HT-29 (cell line): ENCODE data around the gene SIDT1. TPM values are rescaled to one million over a fixed set of nuclear protein-coding genes. Genes with fewer than 3 reads are reported as not detected.
"Not testable (repeated sequence)": the region's sequence is repeated elsewhere in the genome, so short reads cannot be mapped to it uniquely, and the experiment has no call there.

ENCODE experiments used
- DNase-seq: peaks from one replicate; pipeline ENCODE4 v3.0.0-alpha.2; 2015; ENCODE audit warnings: low spot score
- total RNA-seq: library from RNA; depleted of rRNA; stranded (reverse); fragments of >200 nt; shearing (Covaris generic); gene quantifications from 2 replicates; pipeline ENCODE4 v1.2.3, GENCODE V29; 2014

Gene SIDT1
- total RNA-seq, 1 experiment from 2014 or later = 4.8 TPM

DNA sequence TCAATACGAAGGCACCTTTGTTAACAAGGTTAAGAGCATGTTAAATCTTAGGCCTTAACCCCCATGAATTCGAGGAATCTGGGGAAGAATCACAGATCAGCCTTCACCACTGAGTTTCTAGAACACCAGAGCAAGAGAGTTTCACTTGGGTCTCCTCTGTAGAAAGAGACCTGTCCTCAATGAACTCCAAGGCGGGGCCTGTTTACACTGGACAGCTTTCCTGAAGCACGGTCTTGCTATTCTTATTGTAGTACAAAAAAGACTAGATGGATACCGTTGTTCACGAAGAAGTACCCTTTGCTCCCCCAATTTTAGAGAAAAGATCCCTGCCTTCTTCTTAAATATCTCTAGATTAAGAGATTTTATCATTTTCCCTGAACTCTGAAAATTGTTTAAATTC, 99.2 kb downstream of the SIDT1 start:
- DNase-seq = no peak

DNA sequence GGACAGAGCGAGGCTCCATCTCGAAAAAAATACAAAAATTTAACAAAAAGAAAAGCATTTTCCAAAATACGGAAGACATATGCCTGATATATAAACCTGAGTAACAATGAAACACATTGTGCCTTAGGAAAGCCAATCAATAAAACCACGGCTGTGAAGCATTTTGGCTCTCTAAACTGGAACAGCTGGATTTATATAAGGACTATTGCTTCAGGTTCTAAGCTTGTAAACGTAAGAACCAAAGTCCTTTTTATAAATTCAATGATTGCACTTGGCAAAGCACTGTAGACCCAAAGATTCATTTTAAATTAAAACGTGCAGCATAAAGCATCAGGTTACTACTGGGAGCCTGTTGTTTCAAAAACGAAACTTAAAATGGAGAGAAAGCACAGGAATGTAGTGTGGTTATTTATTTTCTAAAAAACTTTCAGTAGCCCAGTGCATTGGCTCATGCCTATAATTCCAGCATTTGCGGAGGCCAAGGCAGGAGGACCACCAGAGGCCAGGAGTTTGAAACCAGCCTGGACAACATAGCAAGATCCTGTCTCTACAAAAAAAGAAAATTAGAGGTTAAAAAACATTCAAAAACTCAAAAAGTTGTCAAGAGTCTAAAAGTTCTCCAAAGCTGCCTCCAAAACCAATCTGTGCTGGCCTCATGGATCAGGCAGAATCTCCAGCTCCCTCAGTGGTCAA, 102.6 kb downstream of the SIDT1 start:
- no peak for DNase-seq

DNA sequence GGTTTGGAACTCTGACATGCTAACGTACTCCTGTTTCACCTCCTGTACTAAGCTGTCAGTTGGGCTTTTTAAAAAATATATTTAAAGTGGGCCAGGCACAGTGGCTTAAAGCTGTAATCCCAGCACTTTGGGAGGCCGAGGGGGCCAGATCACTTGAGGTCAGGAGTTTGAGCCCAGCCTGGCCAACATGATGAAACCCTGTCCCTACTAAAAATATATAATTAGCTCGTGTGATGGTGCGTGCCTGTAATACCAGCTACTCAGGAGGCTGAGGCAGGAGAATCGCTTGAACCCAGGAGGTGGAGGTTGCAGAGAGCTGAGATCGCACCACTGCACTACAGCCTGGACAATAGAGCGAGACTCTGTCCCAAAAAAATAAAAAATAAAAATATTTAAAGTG, 103.7 kb downstream of the SIDT1 start:
- not testable (repeated sequence) for DNase-seq

DNA sequence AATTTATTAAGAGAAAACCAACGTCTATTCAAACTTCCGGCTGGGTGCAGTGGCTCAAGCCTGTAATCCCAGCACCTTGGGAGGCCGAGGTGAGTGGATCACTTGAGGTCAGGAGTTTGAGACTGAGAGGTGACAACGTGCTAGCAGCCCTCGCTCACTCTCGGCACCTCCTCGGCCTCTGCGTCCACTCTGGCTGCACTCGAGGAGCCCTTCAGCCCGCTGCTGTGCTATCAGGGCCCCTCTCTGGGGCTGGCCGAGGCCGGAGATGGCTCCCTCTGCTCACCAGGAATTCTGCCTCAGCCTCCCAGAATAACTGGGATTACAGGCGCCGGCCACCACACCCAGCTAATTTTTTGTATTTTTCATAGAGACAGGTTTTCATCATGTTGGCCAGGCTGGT, 105.4 kb downstream of the SIDT1 start:
- DNase-seq = no peak

DNA sequence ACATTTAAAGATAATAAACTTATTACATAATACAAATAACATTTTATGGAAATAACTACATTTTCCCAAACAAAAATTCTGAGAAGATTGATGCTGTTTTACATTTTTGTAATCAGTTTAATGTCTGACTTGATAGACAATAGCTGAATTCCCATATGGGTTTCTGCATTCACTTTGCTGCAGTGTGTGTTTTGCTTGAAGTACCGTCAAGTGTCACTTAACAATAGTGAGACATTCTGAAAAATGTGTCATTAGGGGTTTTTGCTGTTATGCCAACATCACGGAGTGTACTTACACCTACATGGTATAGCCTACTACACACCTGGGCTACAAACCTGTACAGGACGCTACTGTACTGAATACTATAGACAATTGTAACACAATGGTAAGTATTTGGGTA, 106.6 kb downstream of the SIDT1 start:
- DNase-seq = no peak

DNA sequence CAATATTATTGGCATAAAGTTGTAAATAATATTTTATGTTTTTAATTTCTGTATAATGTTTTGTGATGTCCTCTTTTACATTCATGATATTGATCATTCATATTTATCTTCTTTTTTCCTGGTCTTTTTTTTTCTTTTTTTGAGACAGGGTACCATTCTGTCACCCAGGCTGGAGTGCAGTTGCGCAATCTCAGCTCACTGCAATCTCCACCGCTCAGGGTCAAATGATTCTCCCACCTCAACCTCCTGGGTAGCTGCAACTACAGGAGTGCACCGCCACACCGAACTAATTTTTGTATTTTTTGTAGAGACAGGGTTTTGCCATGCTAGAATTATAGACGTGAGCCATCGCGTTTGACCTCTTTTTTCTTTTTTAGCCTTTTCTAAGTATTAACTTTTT, 111.2 kb downstream of the SIDT1 start:
- DNase-seq = no peak

DNA sequence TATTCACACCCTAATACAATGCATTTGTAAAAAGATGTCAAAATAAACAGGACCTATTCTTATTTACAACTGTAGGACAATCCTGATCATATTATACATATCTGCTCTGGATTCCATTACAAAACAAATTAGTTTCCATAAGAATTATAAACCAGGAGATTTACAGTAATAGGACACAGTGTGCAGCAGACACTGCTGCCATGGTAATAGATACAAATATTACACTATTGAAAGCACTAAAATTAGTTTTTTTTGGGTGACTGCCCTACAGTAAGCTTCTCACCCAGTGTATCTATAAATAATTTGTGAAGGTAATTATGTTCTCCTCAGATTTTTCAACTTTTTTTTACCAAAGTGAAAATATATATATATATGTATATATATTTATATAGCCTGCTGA, 116.2 kb downstream of the SIDT1 start:
- DNase-seq = no peak

DNA sequence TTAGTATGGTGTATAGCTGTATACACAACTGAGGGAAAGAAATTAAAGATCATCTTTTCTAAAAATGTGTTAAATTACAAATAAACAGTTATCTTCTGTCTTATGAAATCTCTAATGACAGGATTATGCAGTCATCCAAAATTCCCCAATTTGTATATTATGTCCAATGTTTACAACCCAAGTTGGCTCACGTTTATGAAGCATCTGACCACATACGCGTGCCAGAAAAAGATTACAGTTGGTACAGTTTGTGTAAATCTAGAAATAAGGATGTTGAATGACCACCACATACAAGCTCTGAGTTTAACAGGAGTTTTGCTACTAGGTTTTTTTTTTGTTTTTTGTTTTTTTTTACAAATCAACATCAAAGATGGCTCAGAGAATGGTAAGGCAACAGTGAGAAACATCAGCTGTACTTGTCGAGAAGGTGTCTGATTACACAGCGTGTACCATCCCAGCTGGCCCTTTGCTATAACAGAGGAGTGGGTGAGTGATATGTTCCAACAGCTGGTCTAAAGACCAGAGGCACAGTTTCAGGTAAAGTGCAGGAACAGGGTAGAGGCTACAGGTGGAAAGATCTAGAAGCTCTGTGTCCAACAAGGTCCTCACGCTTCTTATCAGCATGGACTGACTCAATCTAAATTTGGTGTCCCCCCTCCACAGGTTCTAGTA, 117.0 kb downstream of the SIDT1 start:
- DNase-seq = no peak

DNA sequence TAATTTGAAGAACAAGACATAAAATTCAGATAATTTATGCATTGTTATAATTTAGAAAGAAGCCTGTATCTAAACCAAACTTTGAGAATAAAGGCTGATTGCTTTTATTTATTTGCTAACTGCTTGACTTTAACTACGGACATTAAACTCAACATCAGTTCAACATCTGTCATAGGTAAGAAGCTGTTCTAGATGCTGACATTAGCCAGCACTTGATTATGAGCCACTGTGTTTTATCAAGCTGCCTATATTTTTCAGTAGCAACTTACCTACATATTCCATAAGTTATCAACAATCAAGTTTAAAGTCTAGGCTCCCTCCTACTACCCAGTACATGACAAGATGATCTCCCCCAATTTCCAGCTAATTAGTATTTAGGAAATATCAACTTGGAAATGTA, 122.0 kb downstream of the SIDT1 start:
- no peak for DNase-seq

DNA sequence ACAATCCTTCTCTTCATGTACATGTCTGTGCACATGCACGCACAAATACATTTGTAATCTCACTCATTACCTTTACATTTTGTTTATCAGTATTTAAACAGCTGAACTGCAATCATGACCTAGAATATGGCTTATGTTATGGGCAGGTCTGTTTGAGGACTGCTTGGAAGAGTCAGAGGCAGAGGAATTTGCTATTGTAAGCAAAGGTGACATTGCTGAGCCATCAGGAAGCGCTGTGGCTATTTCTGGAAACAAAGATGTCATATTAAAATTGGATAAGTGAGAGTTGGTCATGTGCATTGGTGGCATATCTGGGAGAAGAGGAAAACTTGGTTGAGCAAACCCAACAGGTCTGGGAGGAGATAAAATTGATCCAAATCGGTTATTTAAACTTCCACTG, 122.5 kb downstream of the SIDT1 start:
- no peak for DNase-seq

DNA sequence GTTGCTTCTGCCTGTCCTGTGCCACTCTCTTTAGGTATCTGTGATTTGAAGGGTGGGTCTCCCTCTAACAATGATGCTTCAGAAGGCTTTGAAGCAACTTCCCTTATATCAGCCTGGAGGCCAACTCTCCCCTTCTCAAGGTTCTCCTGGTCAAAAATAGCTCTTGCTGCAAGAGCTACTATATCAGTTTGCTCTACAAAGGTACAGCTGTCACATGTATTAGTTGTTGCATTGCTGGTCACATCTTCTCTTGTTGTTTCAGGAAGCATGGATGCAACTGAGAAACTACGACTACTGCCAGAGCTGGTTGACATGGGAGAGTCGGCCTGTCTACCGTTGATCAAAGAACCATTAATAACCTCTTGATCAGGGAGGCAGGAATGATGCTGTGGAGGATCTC, 125.8 kb downstream of the SIDT1 start:
- no peak for DNase-seq

DNA sequence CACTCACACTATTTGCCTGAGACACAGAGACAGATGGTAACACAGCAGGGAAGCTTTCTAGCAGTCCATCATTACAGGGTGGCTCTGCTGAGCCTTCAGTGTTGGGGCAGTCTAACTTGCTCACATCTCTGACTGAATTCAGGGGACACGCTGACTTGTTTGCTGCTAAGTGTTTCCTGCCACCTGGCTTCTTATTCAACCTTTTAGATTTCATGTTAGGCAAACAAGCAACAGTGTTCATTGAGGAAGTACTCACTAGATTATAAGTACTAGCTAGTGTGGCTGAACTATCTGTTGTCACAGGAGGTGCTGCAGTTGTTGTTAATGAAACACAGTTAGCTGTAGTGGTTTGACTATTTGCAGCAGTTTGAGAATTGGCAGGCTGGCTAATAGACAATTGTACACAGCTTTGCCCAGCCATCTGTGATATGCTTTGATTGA, 126.8 kb downstream of the SIDT1 start:
- no peak for DNase-seq

DNA sequence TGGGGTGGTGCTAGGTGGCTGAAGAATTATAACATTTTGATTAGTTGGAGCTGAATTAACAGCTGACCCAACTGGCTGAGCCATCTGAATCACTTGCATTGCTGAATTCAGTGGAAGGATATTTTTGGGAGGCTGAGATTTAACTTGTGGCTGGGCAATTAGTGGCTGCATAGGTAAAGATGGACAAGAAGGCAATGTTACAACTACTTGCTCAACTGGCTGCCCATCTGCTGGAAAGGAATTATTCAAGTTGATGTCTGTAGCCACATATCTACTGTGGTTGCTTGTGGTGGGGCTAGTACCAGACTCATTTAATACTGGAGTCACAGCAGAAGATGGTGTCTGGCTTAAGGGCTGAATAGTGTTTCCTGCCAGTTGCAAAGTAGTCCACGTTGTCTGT, 127.6 kb downstream of the SIDT1 start:
- no peak for DNase-seq

DNA sequence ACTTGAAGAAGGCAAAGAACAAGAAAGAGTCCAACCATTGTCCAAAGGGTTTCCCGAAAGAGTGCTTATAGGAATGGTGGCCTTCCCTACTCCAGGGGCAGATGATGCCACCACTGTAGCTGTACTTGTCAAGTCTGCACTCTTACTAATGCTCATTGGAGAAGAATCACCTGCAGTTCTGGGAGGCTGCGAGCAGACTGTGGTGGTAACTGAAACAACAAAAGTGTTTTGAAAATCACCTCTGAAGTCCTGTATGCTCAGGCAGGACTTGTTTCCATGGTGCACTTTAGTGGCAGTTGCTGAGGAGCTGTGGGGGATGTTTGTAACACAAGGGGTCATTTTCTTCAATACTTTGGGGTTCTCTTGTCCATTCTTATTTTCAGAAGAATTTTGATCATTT, 128.1 kb downstream of the SIDT1 start:
- DNase-seq = no peak

DNA sequence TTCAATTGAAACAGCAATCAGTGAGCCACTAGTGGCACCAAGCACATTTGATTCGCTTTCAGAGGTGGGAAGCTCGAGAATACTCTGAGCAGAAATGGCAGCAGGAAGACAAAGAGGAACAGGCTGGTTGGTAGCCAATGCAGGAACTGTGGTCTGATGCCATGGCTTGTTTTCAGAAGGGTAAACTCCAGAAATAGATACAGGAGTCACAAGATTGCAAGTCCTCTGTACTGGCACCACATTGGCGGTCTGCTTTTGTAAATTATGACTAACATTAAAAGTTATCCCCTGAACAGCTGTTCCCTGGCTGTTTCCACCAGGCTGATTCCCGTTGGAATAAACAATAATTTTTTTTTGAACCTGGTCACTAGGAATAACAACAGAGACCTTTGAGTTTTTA, 128.5 kb downstream of the SIDT1 start:
- no peak for DNase-seq

DNA sequence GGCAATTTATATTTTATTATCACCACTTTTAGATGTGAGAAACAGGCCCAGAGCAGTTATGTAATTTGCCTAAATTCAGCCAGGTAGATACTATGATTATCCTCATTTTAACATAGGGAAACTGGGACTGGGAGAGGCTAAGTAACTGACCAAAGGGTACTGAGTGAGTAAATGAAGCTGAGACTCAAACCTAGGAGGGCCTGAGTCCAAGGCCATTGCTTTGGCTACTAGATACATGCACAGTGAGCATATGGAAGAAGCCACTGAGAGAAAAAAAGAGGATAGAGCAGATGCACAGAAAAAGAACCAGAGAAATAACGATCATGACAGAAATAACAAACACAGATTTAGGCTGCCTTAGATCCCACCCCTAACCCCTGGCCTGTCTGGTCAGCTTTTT, 130.5 kb downstream of the SIDT1 start:
- DNase-seq = no peak

DNA sequence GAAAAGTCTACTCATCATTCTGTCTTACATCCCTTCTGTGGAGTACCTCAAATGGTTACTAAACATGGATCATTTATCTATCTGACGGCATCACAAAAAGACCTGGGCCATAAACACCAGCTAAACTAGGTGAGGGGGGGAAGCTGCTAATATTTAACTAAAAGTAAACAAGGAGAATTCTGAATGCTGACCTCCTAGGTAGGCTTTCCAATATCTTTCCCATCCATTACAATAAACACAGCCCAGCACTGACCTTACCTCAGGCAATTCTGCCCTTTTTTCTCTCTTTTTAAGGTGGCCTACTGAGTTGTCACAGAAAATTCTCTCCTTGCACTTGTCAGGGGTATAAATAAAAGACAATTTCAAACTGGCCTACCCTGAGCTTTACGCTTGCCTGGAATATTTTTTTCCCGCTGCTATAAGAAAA, 131.0 kb downstream of the SIDT1 start:
- DNase-seq = peak; percentile 57

DNA sequence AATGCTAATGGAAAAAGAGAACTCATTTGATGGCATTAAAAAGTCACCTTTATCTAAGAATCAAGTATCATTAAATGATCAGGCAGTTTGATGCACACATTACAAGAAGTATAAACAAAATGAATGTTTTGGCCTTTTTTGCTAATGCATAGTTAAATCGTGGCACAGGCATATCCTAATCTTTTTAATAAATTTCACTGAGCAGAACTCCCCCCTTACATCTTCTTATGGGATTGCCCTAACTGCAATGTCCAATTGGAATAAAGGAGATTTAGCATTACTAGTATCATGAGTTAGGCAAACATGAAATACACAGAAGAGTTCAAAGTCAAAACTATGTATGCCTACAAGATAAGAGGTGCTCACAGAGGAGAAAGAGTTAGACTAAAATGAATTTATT, 131.4 kb downstream of the SIDT1 start:
- DNase-seq = peak; percentile 22

DNA sequence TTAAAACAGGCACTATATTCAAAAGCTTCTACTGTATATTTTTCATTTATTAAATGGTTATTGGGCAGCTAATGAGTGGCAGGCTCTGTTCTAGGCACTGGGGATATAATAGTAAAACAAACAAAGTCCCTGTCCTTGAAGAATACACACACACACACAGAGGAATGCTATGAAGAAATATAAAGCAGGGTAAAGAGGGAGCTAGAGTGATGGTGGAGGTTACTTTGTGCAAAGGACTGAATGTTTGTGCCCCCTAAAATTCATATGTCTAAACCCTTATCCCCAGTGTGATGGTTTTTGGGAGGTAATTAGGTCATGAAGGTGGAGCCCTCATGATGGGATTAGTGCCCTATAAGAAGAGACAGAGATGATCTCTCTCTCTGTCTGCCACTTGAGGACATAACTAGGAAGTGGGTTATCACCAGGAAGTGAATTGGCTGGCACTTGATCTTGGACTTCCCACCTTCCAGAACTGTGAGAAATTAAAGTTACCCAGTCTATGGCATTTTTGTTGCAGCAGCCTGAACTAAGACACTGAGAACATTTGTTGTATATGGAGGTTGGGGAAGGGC, 132.3 kb downstream of the SIDT1 start:
- no peak for DNase-seq

DNA sequence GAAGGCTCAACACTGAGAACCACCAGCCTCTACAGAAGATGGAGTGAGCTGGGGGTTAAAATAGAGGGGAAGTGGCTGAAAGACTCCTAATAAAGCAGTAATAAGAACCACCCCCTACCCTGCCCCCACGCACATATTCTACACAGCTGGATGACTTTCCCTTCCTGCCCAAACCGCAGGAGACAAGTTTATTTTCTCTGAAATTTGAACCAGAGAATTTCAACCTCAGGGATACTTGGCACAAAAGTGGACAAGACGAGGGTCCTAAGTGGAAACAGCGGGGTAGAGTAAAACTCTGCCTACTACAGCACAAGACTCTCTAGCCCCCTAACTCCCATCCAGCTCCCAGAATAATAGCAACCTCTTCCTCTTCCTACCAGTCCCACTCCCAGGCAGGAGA, 135.7 kb downstream of the SIDT1 start:
- DNase-seq = no peak

DNA sequence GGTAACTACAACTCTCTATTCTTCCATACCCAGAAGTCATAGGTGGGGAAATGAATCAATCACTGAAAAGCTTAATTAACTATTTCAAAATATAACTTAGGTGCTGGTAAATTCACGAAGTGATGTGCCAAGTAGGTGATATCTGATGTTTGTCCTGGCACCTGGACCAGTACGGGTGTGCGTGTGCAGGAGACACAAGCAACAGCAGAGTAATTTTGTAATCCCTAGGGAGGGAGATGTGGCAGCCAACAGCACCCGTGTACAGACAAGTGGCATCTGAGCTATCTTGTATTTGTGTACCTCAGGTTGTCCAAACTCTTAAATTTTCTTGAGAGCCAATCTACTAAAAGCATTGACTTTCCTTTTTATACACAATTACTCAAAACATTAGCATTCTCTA, 141.2 kb downstream of the SIDT1 start:
- no peak for DNase-seq

DNA sequence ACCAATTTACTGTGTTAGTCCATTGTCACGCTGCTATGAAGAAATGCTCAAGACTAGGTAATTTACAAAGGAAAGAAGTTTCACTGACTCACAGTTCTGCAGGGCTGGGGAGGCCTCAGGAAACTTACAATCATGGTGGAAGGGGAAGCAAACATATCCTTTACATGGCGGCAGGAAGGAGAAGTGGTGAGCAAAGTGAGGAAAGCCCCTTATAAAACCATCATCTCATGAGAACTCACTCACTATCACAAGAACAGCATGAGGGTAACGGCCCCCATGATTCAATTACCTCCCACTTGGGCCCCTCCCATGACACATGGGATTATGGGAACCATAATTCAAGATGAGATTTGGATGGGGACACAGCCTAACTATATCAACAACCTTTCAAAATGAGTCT, 143.9 kb downstream of the SIDT1 start:
- DNase-seq = no peak

DNA sequence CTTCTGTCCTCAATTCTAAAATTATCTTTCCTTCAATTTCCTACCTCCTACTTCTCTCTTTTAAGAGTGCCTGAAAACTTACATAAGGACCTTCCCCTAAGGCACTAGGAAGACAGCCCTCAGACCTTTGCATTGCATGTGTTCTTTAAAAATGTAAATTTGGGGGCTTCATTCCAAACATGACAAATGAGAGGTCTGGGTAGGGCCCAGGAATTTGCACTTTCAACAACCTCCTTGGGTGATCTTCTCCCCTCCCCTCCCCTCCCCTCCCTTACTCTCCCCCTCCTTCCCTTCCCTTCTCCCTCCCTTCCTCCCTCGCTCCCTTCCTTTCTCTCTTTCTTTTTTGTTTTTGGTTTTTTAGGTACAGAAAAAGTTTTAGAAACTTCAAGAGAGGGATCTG, 145.4 kb downstream of the SIDT1 start:
- DNase-seq = no peak
